KG1 (cell line): Measurements from ENCODE around the gene CORO1A.
A peak's percentile ranks its signal among the peaks of the same experiment; 100 is the strongest.
"Not testable (repeated sequence)": the region's sequence is repeated elsewhere in the genome, so short reads cannot be mapped to it uniquely, and the experiment has no call there.

Experiments used
- DNase-seq: peaks from one replicate; lab custom pipeline; 2025; lab: John Stamatoyannopoulos, UW

The CORO1A gene

GRCh38 chr16:30170145-30170544 is 13.3 kb upstream of the CORO1A start:
- DNase-seq: not testable (repeated sequence)

DNA sequence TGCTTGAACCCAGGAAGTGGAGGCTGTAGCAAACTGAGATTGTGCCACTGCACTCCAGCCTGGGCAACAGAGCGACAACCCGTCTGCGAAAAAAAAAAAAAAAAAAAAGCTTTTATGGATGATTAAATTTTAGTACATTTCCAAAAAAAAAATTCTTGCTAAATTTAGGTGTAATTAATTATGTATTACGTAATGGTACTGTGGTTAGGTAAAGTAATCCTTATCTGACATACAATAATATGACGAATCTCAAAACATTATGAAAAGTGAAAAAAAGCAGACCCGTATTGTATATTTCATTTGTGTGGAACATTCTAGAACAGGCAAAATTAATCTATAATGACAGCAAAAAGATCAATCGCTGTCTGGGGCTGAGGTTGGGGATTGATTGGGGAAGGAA is 10.3 kb upstream of the CORO1A start:
- DNase-seq: no peak

- not testable (repeated sequence) for DNase-seq
Observed at GRCh38 chr16:30176876-30177275, 6.5 kb upstream of the CORO1A start.

- DNase-seq: no peak
Observed at GRCh38 chr16:30179195-30179594, 4.2 kb upstream of the CORO1A start.

DNA sequence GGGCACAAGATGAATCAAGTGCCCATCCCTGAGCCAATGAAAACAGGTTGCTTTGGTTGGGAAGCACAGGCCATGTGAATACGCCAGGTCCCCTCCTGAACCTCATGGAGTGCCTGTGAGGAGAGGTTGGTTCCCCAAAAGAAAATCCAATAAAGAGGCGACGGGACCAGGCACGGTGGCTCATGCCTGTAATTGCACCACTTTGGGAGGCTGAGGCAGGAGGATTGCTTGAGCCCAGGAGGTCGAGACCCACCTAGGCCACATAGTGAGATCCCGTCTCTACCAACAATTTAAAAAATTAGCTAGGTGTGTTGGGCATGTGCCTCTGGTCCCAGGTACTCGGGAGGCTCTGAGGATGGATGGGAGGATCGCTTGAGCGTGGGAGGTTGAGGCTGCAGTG is 3.5 kb upstream of the CORO1A start:
- DNase-seq: no peak

DNA sequence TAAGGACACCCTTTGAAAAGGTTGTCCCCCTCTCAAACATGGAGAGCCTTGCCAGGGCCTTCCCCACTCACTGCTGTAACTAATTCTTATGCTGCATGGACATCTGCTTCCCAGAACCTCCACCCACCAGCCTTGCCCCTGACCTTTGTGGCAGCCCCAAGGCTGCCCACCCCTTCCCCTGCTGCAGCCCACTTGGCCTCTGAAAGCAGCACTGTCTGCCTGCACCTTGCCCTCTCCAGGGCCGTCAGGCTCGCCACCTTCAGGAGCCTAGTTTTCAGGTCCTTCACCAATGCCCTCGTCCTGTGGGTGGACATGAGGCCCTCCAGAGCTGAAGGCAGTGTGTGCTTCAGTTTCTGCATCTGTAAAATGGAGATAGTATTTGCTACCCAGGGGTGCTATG is 2.7 kb upstream of the CORO1A start:
- DNase-seq: no peak

DNA sequence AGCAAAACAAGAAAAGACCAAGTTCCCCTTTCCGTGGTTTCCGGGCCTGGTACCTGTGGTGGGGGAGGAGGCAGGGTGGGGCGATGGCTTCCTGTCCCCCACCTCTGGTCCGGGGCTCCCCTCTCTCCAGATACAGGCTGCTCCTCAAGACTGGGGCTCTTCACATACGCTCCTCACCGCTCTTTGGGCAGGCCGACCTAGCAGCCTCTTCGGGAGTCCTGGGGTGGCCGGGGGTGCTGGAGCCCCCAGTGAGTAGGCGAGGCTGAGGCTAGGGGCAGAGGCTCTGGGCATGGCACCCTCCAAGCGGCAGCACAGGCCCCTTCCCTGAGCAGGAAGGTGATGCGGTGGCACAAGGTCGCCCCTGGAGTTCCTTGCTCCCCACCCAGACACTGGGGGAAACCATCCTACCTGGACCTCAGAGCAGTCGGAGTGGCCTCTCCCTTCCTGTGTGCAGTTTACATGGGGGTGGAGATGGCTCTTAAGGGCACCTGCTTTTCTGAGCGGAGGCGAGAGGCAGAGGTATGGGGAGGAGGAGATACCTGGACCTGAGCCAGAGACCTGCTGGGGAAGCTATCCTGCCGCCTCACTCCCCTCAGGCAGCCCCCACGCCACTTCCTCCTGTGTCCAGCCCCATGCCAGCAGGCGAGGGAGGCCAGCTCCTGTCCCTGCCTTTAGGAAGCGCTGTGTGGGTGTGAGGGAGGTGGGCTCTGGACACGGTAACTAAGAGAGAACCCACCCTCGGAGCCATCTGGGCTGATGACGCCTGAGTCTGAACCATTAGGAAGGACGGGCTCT is 891 bp downstream of the CORO1A start:
- DNase-seq: peak; percentile 76

DNA sequence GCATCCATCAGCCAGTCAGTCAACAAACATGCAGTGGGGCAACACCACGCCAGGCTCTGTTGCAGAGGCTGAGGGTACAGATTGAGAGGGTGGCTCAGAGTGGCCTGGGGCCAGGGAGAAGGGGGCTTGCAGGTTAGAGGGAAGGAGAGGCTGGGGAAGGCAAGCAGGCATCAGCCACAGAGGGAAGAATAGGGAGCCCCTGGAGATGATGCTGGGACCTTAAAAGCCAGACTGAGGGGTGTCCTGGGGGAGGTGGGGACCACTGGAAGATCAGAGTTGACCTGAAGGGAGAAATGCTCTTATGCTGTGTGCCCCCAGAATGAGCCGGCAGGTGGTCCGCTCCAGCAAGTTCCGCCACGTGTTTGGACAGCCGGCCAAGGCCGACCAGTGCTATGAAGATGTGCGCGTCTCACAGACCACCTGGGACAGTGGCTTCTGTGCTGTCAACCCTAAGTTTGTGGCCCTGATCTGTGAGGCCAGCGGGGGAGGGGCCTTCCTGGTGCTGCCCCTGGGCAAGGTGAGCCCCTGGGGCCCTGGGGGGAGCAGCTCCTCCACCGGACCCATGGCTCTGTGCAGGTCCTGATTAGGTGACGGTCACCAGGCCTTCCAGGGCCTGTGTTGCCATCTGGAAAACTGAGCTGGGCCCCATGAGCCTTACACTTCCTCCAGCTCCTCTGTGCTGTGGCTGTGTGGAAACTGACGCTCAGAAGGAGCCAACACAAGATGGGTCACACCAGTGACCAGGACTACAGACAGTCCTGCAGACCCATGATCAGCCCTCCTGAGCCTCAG is 1.7 kb downstream of the CORO1A start:
- DNase-seq: no peak

DNA sequence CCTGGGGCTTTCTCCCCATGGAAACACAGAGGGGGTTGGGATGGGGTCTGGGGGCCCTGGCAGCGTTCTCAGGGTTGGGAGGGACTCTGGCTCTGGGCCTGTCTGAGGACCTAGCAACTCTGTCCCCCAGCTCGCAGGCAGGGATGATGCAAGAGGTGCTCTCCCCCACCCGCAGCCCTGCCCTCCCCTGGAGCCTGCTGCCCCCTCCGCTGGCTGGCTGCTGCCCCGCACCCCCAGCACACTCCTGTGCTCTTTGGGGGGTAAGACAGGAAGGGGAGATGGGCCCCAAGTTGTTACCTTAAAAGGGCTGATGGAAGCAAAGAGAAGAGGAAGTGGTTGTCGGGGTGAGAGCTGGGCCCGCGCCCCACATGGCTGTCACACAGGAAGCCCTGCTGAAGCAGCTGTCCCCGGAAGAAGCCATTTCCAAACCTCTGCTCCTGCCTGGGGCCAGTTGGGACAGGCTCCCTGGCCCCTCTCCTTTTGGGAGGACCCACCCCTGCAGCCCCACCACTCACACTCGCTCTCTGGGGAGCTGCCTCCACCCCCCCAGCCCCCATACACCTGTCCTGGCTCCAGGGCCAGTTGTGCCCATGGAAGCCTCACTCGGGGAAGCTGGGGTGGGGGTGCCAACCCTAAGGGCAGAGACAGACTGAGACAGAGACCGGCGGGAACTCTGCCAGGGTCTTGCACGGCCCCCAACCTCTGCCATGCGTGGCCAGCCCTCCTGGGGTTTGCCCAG is 2.5 kb downstream of the CORO1A start:
- peak; percentile 97 for DNase-seq

DNA sequence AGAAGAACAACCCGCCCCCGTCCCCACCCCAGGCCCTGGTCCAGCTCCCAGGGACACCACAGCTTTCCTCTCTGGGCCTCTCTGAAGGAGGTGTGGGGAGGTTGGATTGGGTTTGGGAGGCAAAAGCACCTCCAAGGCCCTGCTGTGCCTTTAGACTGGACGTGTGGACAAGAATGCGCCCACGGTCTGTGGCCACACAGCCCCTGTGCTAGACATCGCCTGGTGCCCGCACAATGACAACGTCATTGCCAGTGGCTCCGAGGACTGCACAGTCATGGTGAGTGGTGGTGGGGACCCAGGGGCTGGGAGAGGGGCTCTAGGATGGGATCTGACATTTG is 3.0 kb downstream of the CORO1A start:
- no peak for DNase-seq

GRCh38 chr16:30186782-30187555 is 3.6 kb downstream of the CORO1A start:
- peak; percentile 41 for DNase-seq

DNA sequence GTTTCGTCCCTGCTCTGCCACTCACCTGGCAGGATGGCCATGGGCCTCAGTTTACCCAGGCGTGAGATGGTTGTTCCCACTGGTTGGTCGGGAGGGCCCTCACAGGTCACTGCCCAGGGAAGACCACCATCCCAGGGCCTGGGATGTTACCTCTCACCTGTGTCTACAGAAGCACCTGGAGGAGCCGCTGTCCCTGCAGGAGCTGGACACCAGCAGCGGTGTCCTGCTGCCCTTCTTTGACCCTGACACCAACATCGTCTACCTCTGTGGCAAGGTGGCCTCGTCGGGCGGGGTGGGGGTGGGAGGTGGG is 4.1 kb downstream of the CORO1A start:
- DNase-seq: no peak

DNA sequence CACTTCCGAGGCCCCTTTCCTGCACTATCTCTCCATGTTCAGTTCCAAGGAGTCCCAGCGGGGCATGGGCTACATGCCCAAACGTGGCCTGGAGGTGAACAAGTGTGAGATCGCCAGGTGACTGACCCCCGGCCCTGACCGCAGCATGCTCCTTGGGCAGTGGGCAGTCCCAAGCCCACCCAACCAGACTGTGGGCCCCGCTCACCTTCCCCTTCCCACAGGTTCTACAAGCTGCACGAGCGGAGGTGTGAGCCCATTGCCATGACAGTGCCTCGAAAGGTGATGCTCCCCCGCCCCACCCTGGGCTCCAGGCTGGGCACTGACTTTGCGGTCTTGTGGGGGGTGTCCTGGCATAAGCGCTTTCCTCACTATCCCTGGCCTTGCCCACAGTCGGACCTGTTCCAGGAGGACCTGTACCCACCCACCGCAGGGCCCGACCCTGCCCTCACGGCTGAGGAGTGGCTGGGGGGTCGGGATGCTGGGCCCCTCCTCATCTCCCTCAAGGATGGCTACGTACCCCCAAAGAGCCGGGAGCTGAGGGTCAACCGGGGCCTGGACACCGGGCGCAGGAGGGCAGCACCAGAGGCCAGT is 4.7 kb downstream of the CORO1A start:
- DNase-seq: no peak

DNA sequence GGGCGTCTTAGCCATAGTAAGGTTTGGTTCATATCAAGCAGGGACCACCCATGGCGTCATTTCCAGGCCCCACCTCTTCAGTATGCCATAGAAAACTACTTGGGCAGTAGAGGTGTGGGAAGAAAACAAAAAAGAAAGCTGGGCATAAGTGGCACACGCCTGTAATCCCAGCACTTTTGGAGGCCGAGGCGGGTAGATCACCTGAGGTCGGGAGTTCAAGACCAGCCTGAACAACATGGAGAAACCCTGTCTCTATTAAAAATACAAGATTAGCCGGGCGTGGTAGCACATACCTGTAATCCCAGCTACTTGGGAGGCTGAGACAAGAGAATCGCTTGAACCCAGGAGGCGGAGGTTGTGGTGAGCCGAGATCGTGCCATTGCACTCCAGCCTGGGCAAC is 7.8 kb downstream of the CORO1A start:
- not testable (repeated sequence) for DNase-seq

DNA sequence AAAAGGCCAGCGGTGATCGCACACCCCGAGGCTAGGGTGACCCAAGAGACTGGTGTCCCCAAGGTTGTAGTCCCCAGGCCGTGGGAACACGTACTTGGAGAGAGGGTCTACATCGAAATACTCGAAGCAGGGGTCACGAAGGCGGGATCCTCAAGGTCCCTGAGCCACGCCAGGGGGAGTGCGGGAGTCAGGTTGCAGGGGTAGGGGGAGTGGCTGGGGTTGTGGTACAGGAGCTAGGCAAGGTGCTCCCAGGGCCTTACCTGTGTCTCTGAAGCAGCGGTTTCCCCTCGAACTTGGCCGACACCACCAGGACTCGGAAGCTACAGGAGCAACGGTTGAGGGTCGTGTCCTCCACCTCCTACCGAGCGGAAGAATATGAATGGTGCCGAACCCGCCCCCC is 9.7 kb downstream of the CORO1A start:
- not testable (repeated sequence) for DNase-seq

- not testable (repeated sequence) for DNase-seq
Observed at GRCh38 chr16:30193615-30194014, 10.2 kb downstream of the CORO1A start, which contains the start of the genes BOLA2B and SLX1A. Gene BOLA2B (minus strand): TSS chr16:30193666. CDS start chr16:30193595, 71 bp downstream. Gene SLX1A (plus strand): TSS chr16:30193875. CDS start chr16:30194085, 210 bp downstream.

DNA sequence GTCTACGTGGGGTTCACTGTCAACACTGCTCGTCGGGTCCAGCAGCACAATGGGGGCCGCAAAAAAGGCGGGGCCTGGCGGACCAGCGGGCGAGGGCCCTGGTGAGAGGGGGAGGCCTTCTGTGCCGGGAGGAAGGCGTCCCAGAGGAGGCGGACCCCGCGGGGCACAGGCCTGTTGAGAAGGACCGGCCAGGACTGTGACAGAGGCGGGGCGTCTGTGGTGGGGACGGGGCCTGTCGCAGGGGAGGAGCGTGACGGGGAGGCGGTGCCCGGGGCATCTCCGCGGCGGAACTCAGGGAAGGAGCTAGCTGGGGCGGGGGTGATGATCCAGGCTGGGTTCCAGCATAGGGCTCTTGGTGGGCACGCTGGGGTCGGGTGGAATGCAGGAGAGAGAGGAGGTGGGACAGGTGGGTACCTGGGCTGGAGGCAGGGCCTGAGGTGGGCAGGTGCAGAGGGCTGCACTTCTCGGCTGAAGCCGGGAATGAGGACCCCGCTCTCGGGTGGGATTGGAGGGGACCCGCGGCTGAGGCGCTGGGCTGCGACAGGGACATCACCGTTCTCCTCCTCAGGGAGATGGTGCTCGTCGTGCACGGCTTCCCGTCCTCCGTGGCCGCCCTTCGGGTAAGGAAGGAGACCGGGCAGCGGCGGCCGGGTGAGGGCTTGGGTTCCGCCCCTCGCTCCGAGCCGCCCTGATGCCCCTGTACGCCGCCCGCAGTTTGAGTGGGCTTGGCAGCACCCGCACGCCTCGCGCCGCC is 10.9 kb downstream of the CORO1A start:
- not testable (repeated sequence) for DNase-seq

- not testable (repeated sequence) for DNase-seq
Observed at GRCh38 chr16:30197001-30197400, 13.6 kb downstream of the CORO1A start.

GRCh38 chr16:30199049-30199448 is 15.6 kb downstream of the CORO1A start, which contains the start of gene SULT1A3:
Gene SULT1A3 (plus strand): TSS chr16:30199255. CDS start chr16:30200729, 1,474 bp downstream.
- not testable (repeated sequence) for DNase-seq

GRCh38 chr16:30199608-30200343 is 16.4 kb downstream of the CORO1A start:
- DNase-seq: not testable (repeated sequence)
